Nephron (organoid): ENCODE data around the gene SHOC1.

ENCODE experiments used
- H3K27ac Mint-ChIP-seq, 3 experiments: 2 replicates each; pipeline ENCODE4 v1.8.0; 2020; ENCODE audit warnings: mixed read lengths in 3 of 3, mild to moderate bottlenecking in 2 of 3, moderate library complexity in 1 of 3
- H3K27me3 Mint-ChIP-seq: 2 replicates; pipeline ENCODE4 v1.8.0; 2021; ENCODE audit warnings: low read depth, mild to moderate bottlenecking, moderate library complexity, mixed read lengths
- H3K36me3 Mint-ChIP-seq: 2 replicates; pipeline ENCODE4 v1.8.0; 2020; ENCODE audit warnings: low read depth, mixed read lengths
- H3K4me1 Mint-ChIP-seq: 2 replicates; pipeline ENCODE4 v1.8.0; 2020; ENCODE audit warnings: mixed read lengths
- H3K4me3 Mint-ChIP-seq, 3 experiments: 2 replicates each; pipeline ENCODE4 v1.8.0; 2020; ENCODE audit warnings: mild to moderate bottlenecking in 3 of 3, mixed read lengths in 3 of 3, moderate library complexity in 2 of 3
- H3K9me3 Mint-ChIP-seq: 2 replicates; pipeline ENCODE4 v1.8.0; 2020; ENCODE audit warnings: mixed read lengths
- CTCF ChIP-seq, 3 experiments: fragments of 200-600 bp; sonication (generic); IDR thresholded peaks; one replicate each; pipeline ENCODE4 v1.5.0; 2021; ENCODE audit warnings: antibody characterized with exemption in 3 of 3; ENCODE audit not compliant: unreplicated experiment in 3 of 3

SHOC1 gene

GRCh38 chr9:111789881-111790280 is 4.9 kb downstream of the SHOC1 start:
- Mint-ChIP-seq H3K4me1 (no peaks in the 10 kb centered on the region), H3K36me3 (peaks cover 22% of the 10 kb centered on the region), H3K4me3 (no peak overlapping the region), H3K9me3 (peaks cover 14% of the 10 kb centered on the region), H3K27ac (no peak overlapping the region), H3K27me3 (no peaks in the 10 kb centered on the region)
- TF ChIP-seq CTCF (IDR thresholded peaks at IDR 0.05; ENCODE audit: unreplicated experiment in 3 of 3), result no peak

DNA sequence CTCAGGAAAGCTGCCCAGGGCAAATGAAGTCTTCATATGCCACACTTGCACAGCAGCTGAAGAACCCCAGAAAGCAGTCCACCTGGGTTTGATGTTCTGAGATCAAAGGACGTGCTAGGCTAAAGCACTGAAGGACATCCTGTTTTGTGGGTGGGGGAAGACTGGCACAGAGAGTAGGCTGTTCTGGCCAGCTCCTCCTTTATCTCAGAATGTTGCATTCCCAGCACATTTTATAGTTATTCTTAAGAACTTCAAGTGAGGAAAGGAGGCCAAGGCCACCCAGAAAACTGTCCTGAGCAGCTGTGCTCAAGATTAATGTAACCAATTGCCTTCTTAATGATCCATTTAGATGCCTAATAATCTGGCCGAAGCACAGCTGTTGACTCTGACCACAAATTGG is 10.9 kb downstream of the SHOC1 start:
- no peak overlapping the region for H3K27ac Mint-ChIP-seq
- no peak for TF ChIP-seq CTCF (IDR thresholded peaks at IDR 0.05; ENCODE audit: unreplicated experiment in 3 of 3)
- no peak overlapping the region for H3K4me3 Mint-ChIP-seq
- H3K36me3 Mint-ChIP-seq, result peaks cover 14% of the 10 kb centered on the region
- peaks cover 13% of the 10 kb centered on the region for H3K9me3 Mint-ChIP-seq
- no peaks in the 10 kb centered on the region for H3K4me1 Mint-ChIP-seq
- no peaks in the 10 kb centered on the region for H3K27me3 Mint-ChIP-seq

GRCh38 chr9:111783424-111783823 is 11.3 kb downstream of the SHOC1 start:
- peaks cover 11% of the 10 kb centered on the region for H3K36me3 Mint-ChIP-seq
- no peak for TF ChIP-seq CTCF (IDR thresholded peaks at IDR 0.05; ENCODE audit: unreplicated experiment in 3 of 3)
- no peak overlapping the region for H3K27ac Mint-ChIP-seq
- no peaks in the 10 kb centered on the region for H3K27me3 Mint-ChIP-seq
- no peak overlapping the region for H3K4me3 Mint-ChIP-seq
- H3K9me3 Mint-ChIP-seq, result peaks cover 12% of the 10 kb centered on the region
- H3K4me1 Mint-ChIP-seq, result no peaks in the 10 kb centered on the region

GRCh38 chr9:111766066-111766465 is 28.7 kb downstream of the SHOC1 start:
- Mint-ChIP-seq H3K9me3 (peaks cover 40% of the 10 kb centered on the region), H3K27me3 (no peaks in the 10 kb centered on the region), H3K36me3 (peaks cover 20% of the 10 kb centered on the region), H3K4me3 (no peak overlapping the region), H3K4me1 (no peaks in the 10 kb centered on the region), H3K27ac (no peak overlapping the region)
- no peak for TF ChIP-seq CTCF (IDR thresholded peaks at IDR 0.05; ENCODE audit: unreplicated experiment in 3 of 3)

DNA sequence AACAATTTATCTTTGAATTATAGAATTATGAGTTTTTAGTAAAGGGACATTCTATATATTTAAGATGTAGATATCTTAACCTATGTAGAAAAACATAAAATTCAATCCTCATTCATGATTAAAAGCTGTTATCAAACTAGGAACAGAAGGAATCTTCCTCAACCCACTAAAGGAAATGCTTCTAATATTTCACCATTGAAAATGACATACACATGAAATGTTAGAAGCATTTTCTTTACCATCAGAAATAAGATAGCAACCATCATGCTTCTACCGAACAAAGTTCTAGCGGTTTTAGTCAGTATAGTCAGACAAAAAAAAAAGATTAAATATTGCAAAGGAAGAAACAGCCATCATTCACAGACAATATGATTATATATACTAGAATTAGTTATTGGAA is 32.2 kb downstream of the SHOC1 start:
- Mint-ChIP-seq H3K4me3 (no peak overlapping the region), H3K4me1 (no peaks in the 10 kb centered on the region)

More for the DNA sequence above, 32.2 kb downstream of the SHOC1 start:
- TF ChIP-seq CTCF (IDR thresholded peaks at IDR 0.05; ENCODE audit: unreplicated experiment in 3 of 3), result no peak
- Mint-ChIP-seq H3K36me3 (peaks cover 18% of the 10 kb centered on the region), H3K9me3 (peaks cover 16% of the 10 kb centered on the region), H3K27ac (no peak overlapping the region), H3K27me3 (no peaks in the 10 kb centered on the region)
